GM19025 (cell line): ENCODE measurements around the gene RYR2.
"Not testable (repeated sequence)": the region's sequence is repeated elsewhere in the genome, so short reads cannot be mapped to it uniquely, and the experiment has no call there.

Experiments
- ATAC-seq: cut with Tn5 transposase; IDR thresholded peaks from one replicate; pipeline ENCODE4 v1.9.1; 2021; ENCODE audit warnings: mild to moderate bottlenecking, low read depth, moderate library complexity; ENCODE audit not compliant: unreplicated experiment

Gene RYR2

DNA sequence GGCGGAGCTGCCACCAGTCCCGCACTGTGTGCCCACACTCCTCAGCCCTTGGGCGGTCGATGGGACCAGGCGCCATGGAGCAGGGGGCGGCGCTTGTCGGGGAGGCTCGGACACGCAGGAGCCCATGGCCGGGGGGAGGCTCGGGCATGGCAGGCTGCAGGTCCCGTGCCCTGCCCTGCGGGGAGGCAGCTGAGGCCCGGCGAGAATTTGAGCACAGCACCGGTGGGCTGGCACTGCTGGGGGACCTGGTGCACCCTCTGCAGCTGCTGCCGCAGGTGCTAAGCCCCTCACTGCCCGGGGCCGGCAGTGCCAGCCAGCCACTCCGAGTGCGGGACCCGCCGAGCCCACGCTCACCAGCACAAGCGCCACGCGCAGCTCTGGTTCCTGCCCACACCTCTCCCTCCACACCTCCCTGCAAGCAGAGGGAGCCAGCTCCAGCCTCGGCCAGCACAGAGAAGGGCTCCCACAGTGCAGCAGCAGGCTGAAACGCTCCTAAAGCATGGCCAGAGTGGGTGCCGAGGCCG is 267.7 kb downstream of the RYR2 start:
- ATAC-seq: no peak

DNA sequence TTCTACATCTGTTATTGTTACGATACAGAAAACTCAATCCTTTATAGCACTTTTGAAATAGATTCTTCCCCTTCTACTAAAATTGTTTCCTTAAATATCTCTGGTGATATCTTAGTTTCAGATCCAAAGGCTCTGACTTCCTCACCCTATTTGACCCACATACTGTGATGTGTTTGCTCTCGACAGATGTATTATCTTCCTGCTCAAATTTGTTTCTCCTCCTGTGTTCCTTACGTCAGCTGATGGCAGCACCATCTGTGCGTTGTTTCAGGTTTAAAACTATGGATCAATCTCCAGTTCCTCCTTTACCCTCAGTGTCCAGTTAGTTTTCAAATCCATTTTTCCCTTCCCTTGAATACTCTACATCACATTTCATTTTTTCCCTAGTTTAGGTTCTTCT is 274.4 kb downstream of the RYR2 start:
- ATAC-seq: no peak

DNA sequence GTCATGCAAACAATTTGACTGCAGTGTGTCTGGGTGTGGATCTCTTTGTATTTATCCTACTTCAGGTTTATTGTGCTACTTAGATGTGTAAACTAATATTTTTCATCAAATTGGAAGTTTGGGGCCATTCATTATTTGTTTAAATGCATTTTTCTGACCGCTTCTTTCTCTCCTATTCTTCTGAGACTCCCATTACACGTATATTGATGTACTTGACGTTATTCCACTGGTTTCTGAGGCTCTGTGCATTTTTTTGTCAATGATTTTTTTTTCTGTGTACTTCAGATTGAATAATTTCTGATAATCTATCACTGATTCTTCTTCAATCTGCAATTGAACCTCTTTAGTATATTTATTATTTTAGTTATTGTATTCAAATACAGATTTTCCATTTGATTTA is 276.8 kb downstream of the RYR2 start:
- no peak for ATAC-seq

- ATAC-seq: no peak
Measured at GRCh38 chr1:237320890-237321289, 278.9 kb downstream of the RYR2 start.

GRCh38 chr1:237324226-237324625 is 282.2 kb downstream of the RYR2 start:
- ATAC-seq: no peak

GRCh38 chr1:237327061-237327460 is 285.1 kb downstream of the RYR2 start:
- no peak for ATAC-seq

GRCh38 chr1:237340892-237341291 is 298.9 kb downstream of the RYR2 start:
- no peak for ATAC-seq

DNA sequence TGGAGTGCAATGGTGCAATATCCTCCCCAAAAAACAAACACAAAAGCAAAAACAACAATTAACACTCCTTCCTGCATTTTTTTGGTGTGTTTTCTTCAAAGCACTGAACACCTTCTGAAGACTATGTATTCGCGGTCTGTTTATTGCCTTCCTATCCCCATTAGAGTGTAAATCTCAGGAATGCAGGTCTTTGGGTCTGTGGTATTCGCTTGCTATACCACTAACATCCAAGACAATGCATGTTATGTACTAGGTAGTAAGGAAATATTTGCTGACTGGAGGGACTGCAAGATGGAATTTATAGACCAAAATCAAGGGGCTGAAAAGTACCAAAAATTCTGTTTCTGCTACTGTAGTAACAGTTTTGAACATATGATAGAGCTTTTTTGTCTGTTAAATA is 299.4 kb downstream of the RYR2 start:
- ATAC-seq: no peak

DNA sequence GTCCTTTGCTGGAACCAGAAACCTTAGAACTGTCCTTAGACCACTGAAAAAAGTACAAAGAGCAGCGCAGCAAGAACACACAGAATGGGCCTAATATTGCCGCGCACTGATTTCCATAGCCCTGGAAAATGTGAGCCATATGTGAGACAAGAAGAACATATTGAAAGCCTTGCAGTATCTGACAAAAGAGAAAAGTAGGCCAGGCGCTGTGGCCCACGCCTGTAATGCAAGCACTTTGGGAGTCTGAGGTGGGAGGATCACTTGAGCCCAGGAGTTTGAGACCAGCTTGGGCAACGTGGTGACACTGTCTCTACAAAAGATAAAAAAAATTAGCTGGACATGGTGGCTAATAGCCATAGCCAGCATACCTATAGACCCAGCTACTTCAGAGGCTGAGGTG is 300.7 kb downstream of the RYR2 start:
- no peak for ATAC-seq

GRCh38 chr1:237352747-237353146 is 310.8 kb downstream of the RYR2 start:
- ATAC-seq: no peak

DNA sequence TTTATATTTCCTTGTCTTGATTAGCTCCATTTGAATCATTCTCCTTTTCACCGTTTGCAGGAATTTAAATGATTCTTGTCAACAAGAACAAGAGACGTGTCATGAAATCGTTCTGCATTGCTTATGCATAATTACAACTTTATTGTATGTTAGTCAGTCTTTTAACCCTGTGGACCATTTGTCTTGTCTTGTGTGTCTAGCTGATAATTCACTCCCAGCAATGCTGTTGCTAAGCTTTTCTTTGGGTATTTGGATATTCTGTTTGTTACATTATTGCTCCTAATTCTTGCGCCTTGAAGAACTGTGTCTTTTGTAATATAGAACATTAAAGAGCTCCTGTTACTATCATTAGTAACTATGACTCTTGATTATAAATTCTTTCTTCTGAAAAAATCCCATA is 311.9 kb downstream of the RYR2 start:
- ATAC-seq: no peak

- no peak for ATAC-seq
Measured at GRCh38 chr1:237355022-237355421, 313.0 kb downstream of the RYR2 start.

DNA sequence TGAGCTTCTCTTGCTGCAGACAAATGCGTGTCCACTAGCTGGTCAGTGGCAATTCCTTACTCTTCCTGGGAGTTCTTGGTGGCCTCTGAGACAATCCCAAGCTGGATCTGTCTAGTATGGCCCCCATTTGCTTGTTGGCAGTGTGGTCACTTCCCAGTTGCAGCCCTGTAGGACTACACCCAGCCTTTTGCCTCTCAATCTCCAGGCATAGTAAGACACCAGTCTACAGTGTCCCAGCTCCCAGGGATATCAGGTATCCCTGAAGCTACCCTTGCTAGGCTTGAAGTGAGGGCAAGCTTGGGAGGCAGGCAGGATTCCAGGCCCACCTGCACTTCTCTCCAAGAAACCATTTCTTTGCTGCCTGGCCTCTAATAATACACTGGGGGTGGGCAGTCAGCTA is 316.6 kb downstream of the RYR2 start:
- no peak for ATAC-seq

DNA sequence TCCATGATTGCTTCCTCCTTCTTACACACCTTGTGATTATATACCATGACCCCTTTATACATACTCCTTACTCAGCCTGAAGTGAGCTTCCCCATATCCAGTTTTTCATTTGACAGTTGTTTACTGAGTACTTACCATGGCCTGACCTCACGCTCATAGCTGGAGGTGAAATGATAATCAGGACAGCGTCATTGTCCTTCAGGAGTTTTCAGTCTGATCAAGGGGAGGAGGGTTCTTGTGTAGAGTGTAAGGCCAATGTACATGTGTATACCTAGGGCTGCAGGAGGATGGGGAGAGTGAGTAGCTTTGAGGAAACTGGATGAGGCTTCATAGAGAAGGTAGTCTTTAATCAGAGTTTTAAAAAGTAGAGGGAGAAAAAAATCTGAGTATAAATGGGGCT is 325.8 kb downstream of the RYR2 start:
- no peak for ATAC-seq

- not testable (repeated sequence) for ATAC-seq
Measured at GRCh38 chr1:237371477-237371876, 329.5 kb downstream of the RYR2 start.

- no peak for ATAC-seq
Measured at GRCh38 chr1:237383791-237384190, 341.8 kb downstream of the RYR2 start.

DNA sequence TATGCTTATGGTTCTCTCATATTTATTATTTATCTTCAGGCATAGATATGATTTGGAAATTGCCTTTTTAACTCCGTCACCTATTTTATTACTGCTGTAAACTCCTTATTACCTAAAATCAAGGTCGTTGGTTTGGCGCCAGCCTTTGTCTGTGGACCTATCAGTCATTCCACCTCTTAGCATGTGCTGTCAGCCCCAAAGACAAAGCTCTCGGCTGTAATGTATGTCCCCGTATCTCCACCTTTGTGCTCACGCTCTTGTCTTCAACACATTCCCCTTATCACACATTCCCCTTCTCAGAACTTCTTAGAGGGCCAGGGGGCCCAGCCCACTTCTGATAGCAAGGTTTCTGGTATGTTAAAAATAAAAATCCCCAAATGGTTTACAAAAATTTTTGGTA is 342.2 kb downstream of the RYR2 start:
- no peak for ATAC-seq

- no peak for ATAC-seq
Measured at GRCh38 chr1:237386362-237387143, 344.6 kb downstream of the RYR2 start.

GRCh38 chr1:237387144-237387505 is 345.1 kb downstream of the RYR2 start:
- ATAC-seq: no peak

GRCh38 chr1:237390823-237391222 is 348.8 kb downstream of the RYR2 start:
- ATAC-seq: no peak

- no peak for ATAC-seq
Measured at GRCh38 chr1:237393632-237394031, 351.6 kb downstream of the RYR2 start.

- ATAC-seq: no peak
Measured at GRCh38 chr1:237394281-237394680, 352.3 kb downstream of the RYR2 start.

GRCh38 chr1:237396426-237396825 is 354.4 kb downstream of the RYR2 start:
- ATAC-seq: no peak
